Measurements from ENCODE around the gene CDH13.

GRCh38 chr16:83143788-83144187, 517.0 kb downstream of the CDH13 start:
- TF ChIP-seq ATF3 (IDR thresholded peaks at IDR 0.05; ENCODE audit: borderline replicate concordance, extremely low read depth, low read depth, low read length) (no peak), MEF2A (IDR thresholded peaks at IDR 0.05; ENCODE audit: insufficient read depth, low read depth, low read length) (no peak), HDGF (IDR thresholded peaks at IDR 0.05) (no peak), NR2F1 (conservative IDR thresholded peaks at IDR 0.05) (no peak), TBL1XR1 (IDR thresholded peaks at IDR 0.05; ENCODE audit: low read depth, low read length) (no peak)
